Sigmoid colon (tissue), 7 donors: ENCODE measurements around the gene TPST1. TPM values are rescaled to one million over a fixed set of nuclear protein-coding genes. Genes with fewer than 3 reads are reported as not detected.

ENCODE experiments used
- DNase-seq: peaks from one replicate; pipeline ENCODE4 v3.0.0-alpha.2; 2019
- H3K27ac ChIP-seq, 4 donors: fragments of 200-600 bp; sonication (generic); one replicate each; pipeline ENCODE4 v1.5.1; 2016 to 2019; ENCODE audit warnings: mild to moderate bottlenecking in 1 of 4
- H3K27me3 ChIP-seq, 3 donors: fragments of 200-600 bp; sonication (generic); one replicate each; pipeline ENCODE4 v1.5.1; 2019; ENCODE audit warnings: mild to moderate bottlenecking in 1 of 3
- H3K36me3 ChIP-seq, 4 donors: fragments of 200-600 bp; sonication (generic); one replicate each; pipeline ENCODE4 v1.5.1; 2016 to 2019
- H3K4me1 ChIP-seq, 4 donors: fragments of 200-600 bp; sonication (generic); one replicate each; pipeline ENCODE4 v1.5.1; 2017 to 2019
- H3K4me3 ChIP-seq, 4 donors: fragments of 200-600 bp; sonication (generic); one replicate each; pipeline ENCODE4 v1.5.1; 2017 to 2019; ENCODE audit warnings: mild to moderate bottlenecking in 2 of 4, moderate library complexity in 1 of 4
- H3K9me3 ChIP-seq, 4 donors: fragments of 200-600 bp in 3 of 4; sonication (generic) in 3 of 4; one replicate each; pipeline versions ENCODE4 v1.5.1 to v1.6.1; 2013 to 2019
- CTCF ChIP-seq, 4 experiments: fragments of 450-650 bp in 3 of 4; fragments of 200-600 bp in 1 of 4; IDR thresholded peaks; one replicate each; pipeline ENCODE4 v1.5.1; 2016 to 2019; ENCODE audit warnings: antibody characterized with exemption in 4 of 4, mild to moderate bottlenecking in 3 of 4, moderate library complexity in 2 of 4
- EP300 ChIP-seq, 4 donors: sonication (generic); formaldehyde crosslinking; IDR thresholded peaks; one replicate each; pipeline ENCODE4 v1.6.1; 2017; ENCODE audit warnings: antibody characterized with exemption in 4 of 4
- POLR2A ChIP-seq, 2 donors: fragments of 450-650 bp; IDR thresholded peaks; one replicate each; pipeline ENCODE4 v1.6.1; 2016; ENCODE audit warnings: antibody characterized with exemption in 2 of 2, mild to moderate bottlenecking in 2 of 2, moderate library complexity in 2 of 2
- POLR2AphosphoS5 ChIP-seq, 4 donors: sonication (generic); formaldehyde crosslinking; IDR thresholded peaks; one replicate each; pipeline ENCODE4 v1.6.1; 2017; ENCODE audit warnings: antibody characterized with exemption in 4 of 4
- WGBS, 2 donors: extraction: QIAGEN DNeasy Blood & Tissue Kit; methylation state at CpG; one replicate each; pipeline ENCODE4 v1.1.7; 2013; 5-methylcytosine and 5-hydroxymethylcytosine counted together
- intact Hi-C: fragments of 100-400 bp; cut with DNase I; formaldehyde crosslinking; loops from one replicate; pipeline ENCODE4 v1.15.1; 2023
- polyA plus RNA-seq, 3 donors: library from polyadenylated mRNA; stranded (reverse); fragments of 200-250 nt; gene quantifications; one replicate each; pipeline ENCODE4 v1.2.3, GENCODE V29; 2013
- total RNA-seq, 4 donors: library from RNA; depleted of rRNA; stranded (reverse); fragments of >200 nt; gene quantifications; one replicate each; pipeline ENCODE4 v1.1.0, GENCODE V29; 2016
- donor health status: healthy with polysubstance abuse.
- donor health status: Bipolar disorder and iron deficiency.
- donor health status: healthy.

The TPST1 gene
- total and polyA plus RNA-seq, 7 donors, result 0.92 to 31.3 (median 21.0) TPM

- H3K4me1 ChIP-seq, result peaks cover 0 to 5% (median 2%) of the 10 kb centered on the region in 4 donors
- TF ChIP-seq POLR2A (IDR thresholded peaks at IDR 0.05) (no peak), POLR2AphosphoS5 (IDR thresholded peaks at IDR 0.05) (no peak), EP300 (IDR thresholded peaks at IDR 0.05) (no peak), CTCF (IDR thresholded peaks at IDR 0.05) (no peak)
- no peak overlapping the region for H3K27ac ChIP-seq
- no peaks in the 10 kb centered on the region for H3K9me3 ChIP-seq
- H3K4me3 ChIP-seq, result no peak overlapping the region
- no peaks in the 10 kb centered on the region for H3K36me3 ChIP-seq
- 91 to 94% methylated on average over 3 of the region's 3 CpGs for WGBS, 2 donors
- H3K27me3 ChIP-seq, result no peaks in the 10 kb centered on the region
- DNase-seq, result no peak
- intact Hi-C loops, result no loop called here
These were observed 71.2 kb downstream of the TPST1 start for GRCh38 chr7:66276363-66276762.

- intact Hi-C loops, result no loop called here
- no peaks in the 10 kb centered on the region for H3K9me3 ChIP-seq
- peaks cover 0 to 16% (median 12%) of the 10 kb centered on the region in 4 donors for H3K4me1 ChIP-seq
- H3K36me3 ChIP-seq, result no peaks in the 10 kb centered on the region
- no peak overlapping the region for H3K27ac ChIP-seq
- TF ChIP-seq POLR2A (IDR thresholded peaks at IDR 0.05) (no peak), EP300 (IDR thresholded peaks at IDR 0.05) (no peak), CTCF (IDR thresholded peaks at IDR 0.05) (no peak), POLR2AphosphoS5 (IDR thresholded peaks at IDR 0.05) (no peak)
- no peak for DNase-seq
- no peak overlapping the region for H3K4me3 ChIP-seq
- no peaks in the 10 kb centered on the region for H3K27me3 ChIP-seq
These were observed 72.4 kb downstream of the TPST1 start for GRCh38 chr7:66277492-66277891.

- Histone ChIP-seq H3K4me3 (no peak overlapping the region), H3K27ac (no peak overlapping the region), H3K9me3 (no peaks in the 10 kb centered on the region), H3K4me1 (peaks cover 0 to 25% (median 19%) of the 10 kb centered on the region in 4 donors), H3K27me3 (no peaks in the 10 kb centered on the region), H3K36me3 (no peaks in the 10 kb centered on the region)
- TF ChIP-seq POLR2AphosphoS5 (IDR thresholded peaks at IDR 0.05) (no peak), CTCF (IDR thresholded peaks at IDR 0.05) (no peak), EP300 (IDR thresholded peaks at IDR 0.05) (no peak), POLR2A (IDR thresholded peaks at IDR 0.05) (no peak)
- intact Hi-C loops, result loop anchor here (5.0 kb wide), 1 partner anchor 73 kb away; the partner anchor contains the start of gene TPST1
- WGBS, 2 donors, result 92 to 95% methylated on average over 7 of the region's 7 CpGs
- no peak for DNase-seq
These were observed 74.8 kb downstream of the TPST1 start for GRCh38 chr7:66279912-66280311.

GRCh38 chr7:66281678-66282590, 76.8 kb downstream of the TPST1 start:
- peak; percentile 72 for DNase-seq
- H3K27ac ChIP-seq, result peak overlapping the region; percentile 49 to 79 (median 66)
- H3K9me3 ChIP-seq, result no peaks in the 10 kb centered on the region
- intact Hi-C loops, result loop anchor here (5.0 kb wide), 1 partner anchor 75 kb away; the partner anchor contains the start of gene TPST1
- WGBS, 2 donors, result 66 to 77% methylated on average over 8 of the region's 8 CpGs
- no peaks in the 10 kb centered on the region for H3K27me3 ChIP-seq
- peaks cover 0 to 25% (median 19%) of the 10 kb centered on the region in 4 donors for H3K4me1 ChIP-seq
- H3K4me3 ChIP-seq, result no peak overlapping the region
- H3K36me3 ChIP-seq, result no peaks in the 10 kb centered on the region
- TF ChIP-seq POLR2A (IDR thresholded peaks at IDR 0.05) (no peak), CTCF (IDR thresholded peaks at IDR 0.05) (no peak), EP300 (IDR thresholded peaks at IDR 0.05) (no peak), POLR2AphosphoS5 (IDR thresholded peaks at IDR 0.05) (peak in 2 of 4 donors; percentile 6 to 27)
